ENCODE results near the gene AIFM1.

GRCh38 chrX:130095249-130096030, 70.2 kb downstream of the AIFM1 start:
- no peak for TF ChIP-seq POLR2A (IDR thresholded peaks at IDR 0.05; ENCODE audit: low read depth, low read length)
- TF ChIP-seq CTCF (conservative IDR thresholded peaks at IDR 0.05; ENCODE audit: low read depth, low read length), result no peak
- TF ChIP-seq, protein P1, sequence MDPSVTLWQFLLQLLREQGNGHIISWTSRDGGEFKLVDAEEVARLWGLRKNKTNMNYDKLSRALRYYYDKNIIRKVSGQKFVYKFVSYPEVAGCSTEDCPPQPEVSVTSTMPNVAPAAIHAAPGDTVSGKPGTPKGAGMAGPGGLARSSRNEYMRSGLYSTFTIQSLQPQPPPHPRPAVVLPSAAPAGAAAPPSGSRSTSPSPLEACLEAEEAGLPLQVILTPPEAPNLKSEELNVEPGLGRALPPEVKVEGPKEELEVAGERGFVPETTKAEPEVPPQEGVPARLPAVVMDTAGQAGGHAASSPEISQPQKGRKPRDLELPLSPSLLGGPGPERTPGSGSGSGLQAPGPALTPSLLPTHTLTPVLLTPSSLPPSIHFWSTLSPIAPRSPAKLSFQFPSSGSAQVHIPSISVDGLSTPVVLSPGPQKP (IDR thresholded peaks at IDR 0.05; ENCODE audit: borderline replicate concordance, low read depth, low read length), result no peak
- no peak for TF ChIP-seq MAFK (IDR thresholded peaks at IDR 0.05; ENCODE audit: low read depth, low read length)
- TF ChIP-seq SMC3 (IDR thresholded peaks at IDR 0.05; ENCODE audit: low read depth, low read length), result no peak
- no peak for TF ChIP-seq NFE2L2 (IDR thresholded peaks at IDR 0.05; ENCODE audit: low read depth, low read length)
- TF ChIP-seq RFX5 (IDR thresholded peaks at IDR 0.05; ENCODE audit: low read depth, low read length), result no peak
- TF ChIP-seq, protein P2, sequence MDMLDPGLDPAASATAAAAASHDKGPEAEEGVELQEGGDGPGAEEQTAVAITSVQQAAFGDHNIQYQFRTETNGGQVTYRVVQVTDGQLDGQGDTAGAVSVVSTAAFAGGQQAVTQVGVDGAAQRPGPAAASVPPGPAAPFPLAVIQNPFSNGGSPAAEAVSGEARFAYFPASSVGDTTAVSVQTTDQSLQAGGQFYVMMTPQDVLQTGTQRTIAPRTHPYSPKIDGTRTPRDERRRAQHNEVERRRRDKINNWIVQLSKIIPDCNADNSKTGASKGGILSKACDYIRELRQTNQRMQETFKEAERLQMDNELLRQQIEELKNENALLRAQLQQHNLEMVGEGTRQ (IDR thresholded peaks at IDR 0.05; ENCODE audit: low read depth, low read length), result no peak
- no peak for TF ChIP-seq BHLHE40 (IDR thresholded peaks at IDR 0.05; ENCODE audit: low read depth, low read length)
- TF ChIP-seq RAD21 (IDR thresholded peaks at IDR 0.05; ENCODE audit: low read length), result no peak
- no peak for TF ChIP-seq CEBPB (IDR thresholded peaks at IDR 0.05; ENCODE audit: low read depth, low read length)
- no peak for TF ChIP-seq RCOR1 (IDR thresholded peaks at IDR 0.05; ENCODE audit: insufficient replicate concordance, low read length)

All from IMR-90 (cell line).